Activated CD4-positive, alpha-beta T cell treated with anti-CD3 and anti-CD28 coated beads for 1 hour (primary cell): ENCODE measurements around the gene XAGE2.
"Not testable (repeated sequence)": the region's sequence is repeated elsewhere in the genome, so short reads cannot be mapped to it uniquely, and the experiment has no call there.

ENCODE experiments used
- DNase-seq: peaks from one replicate; pipeline ENCODE4 v3.0.0-alpha.2; 2020

The XAGE2 gene

GRCh38 chrX:52368368-52369055 is at the start of gene XAGE2:
Gene XAGE2, plus strand, starts transcription at chrX:52369021. Its CDS starts 994 bp downstream, at chrX:52370015.
- DNase-seq, result no peak

- no peak for DNase-seq
These were observed 31.4 kb upstream of the XAGE2 start for GRCh38 chrX:52337410-52337809.

GRCh38 chrX:52341493-52341892 is 27.3 kb upstream of the XAGE2 start:
- DNase-seq, result no peak

- not testable (repeated sequence) for DNase-seq
These were observed 25.7 kb upstream of the XAGE2 start for GRCh38 chrX:52343131-52343530.

GRCh38 chrX:52345402-52345801 is 23.4 kb upstream of the XAGE2 start:
- DNase-seq, result not testable (repeated sequence)

GRCh38 chrX:52346174-52347165 is 22.4 kb upstream of the XAGE2 start:
- DNase-seq, result no peak

- no peak for DNase-seq
These were observed 19.1 kb upstream of the XAGE2 start for GRCh38 chrX:52349681-52350080.

GRCh38 chrX:52352551-52352950 is 16.3 kb upstream of the XAGE2 start:
- no peak for DNase-seq

GRCh38 chrX:52353838-52354237 is 15.0 kb upstream of the XAGE2 start:
- DNase-seq, result no peak

- DNase-seq, result no peak
These were observed 13.7 kb upstream of the XAGE2 start for GRCh38 chrX:52355108-52355507.

GRCh38 chrX:52359614-52360232 is 9.1 kb upstream of the XAGE2 start:
- DNase-seq, result no peak

- DNase-seq, result no peak
These were observed 6.9 kb upstream of the XAGE2 start for GRCh38 chrX:52361941-52362340.

- no peak for DNase-seq
These were observed 5.5 kb upstream of the XAGE2 start for GRCh38 chrX:52363247-52363883.

GRCh38 chrX:52378870-52379269 is 10.0 kb downstream of the XAGE2 start:
- DNase-seq, result no peak

- no peak for DNase-seq
These were observed 12.2 kb downstream of the XAGE2 start for GRCh38 chrX:52380993-52381392.

GRCh38 chrX:52410439-52411394 is 41.9 kb downstream of the XAGE2 start:
- no peak for DNase-seq

- no peak for DNase-seq
These were observed 46.5 kb downstream of the XAGE2 start for GRCh38 chrX:52415304-52415703.

- DNase-seq, result no peak
These were observed 48.0 kb downstream of the XAGE2 start for GRCh38 chrX:52416816-52417215.

GRCh38 chrX:52420824-52421443 is 52.1 kb downstream of the XAGE2 start:
- no peak for DNase-seq

- DNase-seq, result no peak
These were observed 54.1 kb downstream of the XAGE2 start for GRCh38 chrX:52422884-52423283.

GRCh38 chrX:52424656-52425055 is 55.8 kb downstream of the XAGE2 start:
- no peak for DNase-seq
